Fibroblast of lung (primary cell): ENCODE measurements around the gene AKR1B15. TPM values are rescaled to one million over a fixed set of nuclear protein-coding genes. Genes with fewer than 3 reads are reported as not detected.

Experiments
- DNase-seq, 2 donors: peaks; one replicate each; pipeline versions ENCODE4 v3.0.0 to v3.0.0-alpha.2; 2010; ENCODE audit warnings: low read depth in 2 of 2
- H2AFZ ChIP-seq: 2 replicates; pipeline ENCODE4 v1.5.1; 2012; ENCODE audit warnings: low read length, control low read depth, inconsistent platforms
- H3K27ac ChIP-seq: 2 replicates; pipeline ENCODE4 v1.5.1; 2011; ENCODE audit warnings: low read length, control low read depth; ENCODE audit not compliant: insufficient read depth
- H3K27me3 ChIP-seq: 2 replicates; pipeline ENCODE4 v1.5.1; 2011; ENCODE audit warnings: mild to moderate bottlenecking, low read length; ENCODE audit not compliant: control insufficient read depth, insufficient read depth
- H3K36me3 ChIP-seq: 2 replicates; pipeline ENCODE4 v1.5.1; 2011; ENCODE audit warnings: low read length; ENCODE audit not compliant: control insufficient read depth, insufficient read depth
- H3K4me1 ChIP-seq: 2 replicates; pipeline ENCODE4 v1.5.1; 2011; ENCODE audit warnings: low read length; ENCODE audit not compliant: control insufficient read depth, insufficient read depth; ENCODE audit errors: extremely low read depth
- H3K4me2 ChIP-seq: 2 replicates; pipeline ENCODE4 v1.5.1; 2011; ENCODE audit warnings: low read length, control low read depth; ENCODE audit not compliant: insufficient read depth; ENCODE audit errors: extremely low read depth
- H3K4me3 ChIP-seq, 4 experiments: fragments of 200-600 bp in 1 of 4; sonication (generic) in 1 of 4; replicated peaks in 1 of 4; 2 replicates each; pipeline ENCODE4 v1.5.1; 2011 to 2016; ENCODE audit warnings: low read length in 4 of 4, low read depth in 3 of 4, mild to moderate bottlenecking in 3 of 4, control low read depth in 2 of 4, inconsistent platforms in 1 of 4, mixed read lengths in 1 of 4; ENCODE audit not compliant: insufficient read depth in 1 of 4; ENCODE audit errors: control extremely low read depth in 1 of 4
- H3K79me2 ChIP-seq: 2 replicates; pipeline ENCODE4 v1.5.1; 2012; ENCODE audit warnings: mild to moderate bottlenecking, low read length, inconsistent platforms; ENCODE audit not compliant: control insufficient read depth, insufficient read depth
- H3K9ac ChIP-seq: 2 replicates; pipeline ENCODE4 v1.5.1; 2011; ENCODE audit warnings: mild to moderate bottlenecking, low read length, control low read depth; ENCODE audit not compliant: insufficient read depth
- H3K9me3 ChIP-seq: 2 replicates; pipeline ENCODE4 v1.5.1; 2012; ENCODE audit warnings: low read depth, low read length; ENCODE audit not compliant: control insufficient read depth, insufficient read depth
- H4K20me1 ChIP-seq: 2 replicates; pipeline ENCODE4 v1.5.1; 2011; ENCODE audit warnings: low read length; ENCODE audit not compliant: control insufficient read depth, insufficient read depth; ENCODE audit errors: extremely low read depth
- EZH2 ChIP-seq: IDR thresholded peaks from 2 replicates; pipeline ENCODE4 v1.5.1; 2012; ENCODE audit warnings: low read length, control low read depth, mild to moderate bottlenecking; ENCODE audit errors: missing control alignments
- polyA plus RNA-seq, 2 donors: library from polyadenylated mRNA; depleted of rRNA in 1 of 2; stranded (reverse) in 1 of 2; unstranded in 1 of 2; fragments of >200 nt; gene quantifications; 2 replicates each; pipeline ENCODE4 v1.2.1, GENCODE V29; 2011 to 2012; ENCODE audit warnings: missing spikeins in 1 of 2
- total RNA-seq: library from RNA; depleted of rRNA; stranded (reverse); fragments of >200 nt; gene quantifications from 2 replicates; pipeline ENCODE4 v1.2.1, GENCODE V29; 2014
- TF ChIP-seq, protein P1 (sequence below), 2 donors: IDR thresholded peaks in 1 of 2; conservative IDR thresholded peaks in 1 of 2; 1 replicate in 1 of 2; 2 replicates in 1 of 2; pipeline ENCODE4 v1.5.1; 2011 to 2012; ENCODE audit warnings: low read length in 2 of 2, control low read depth in 1 of 2, inconsistent platforms in 1 of 2, low read depth in 1 of 2, mild to moderate bottlenecking in 1 of 2

AKR1B15 gene
- total and polyA plus RNA-seq, 2 donors (not counting 1 experiment from before 2014, with no cell fraction given), result not detected

DNA sequence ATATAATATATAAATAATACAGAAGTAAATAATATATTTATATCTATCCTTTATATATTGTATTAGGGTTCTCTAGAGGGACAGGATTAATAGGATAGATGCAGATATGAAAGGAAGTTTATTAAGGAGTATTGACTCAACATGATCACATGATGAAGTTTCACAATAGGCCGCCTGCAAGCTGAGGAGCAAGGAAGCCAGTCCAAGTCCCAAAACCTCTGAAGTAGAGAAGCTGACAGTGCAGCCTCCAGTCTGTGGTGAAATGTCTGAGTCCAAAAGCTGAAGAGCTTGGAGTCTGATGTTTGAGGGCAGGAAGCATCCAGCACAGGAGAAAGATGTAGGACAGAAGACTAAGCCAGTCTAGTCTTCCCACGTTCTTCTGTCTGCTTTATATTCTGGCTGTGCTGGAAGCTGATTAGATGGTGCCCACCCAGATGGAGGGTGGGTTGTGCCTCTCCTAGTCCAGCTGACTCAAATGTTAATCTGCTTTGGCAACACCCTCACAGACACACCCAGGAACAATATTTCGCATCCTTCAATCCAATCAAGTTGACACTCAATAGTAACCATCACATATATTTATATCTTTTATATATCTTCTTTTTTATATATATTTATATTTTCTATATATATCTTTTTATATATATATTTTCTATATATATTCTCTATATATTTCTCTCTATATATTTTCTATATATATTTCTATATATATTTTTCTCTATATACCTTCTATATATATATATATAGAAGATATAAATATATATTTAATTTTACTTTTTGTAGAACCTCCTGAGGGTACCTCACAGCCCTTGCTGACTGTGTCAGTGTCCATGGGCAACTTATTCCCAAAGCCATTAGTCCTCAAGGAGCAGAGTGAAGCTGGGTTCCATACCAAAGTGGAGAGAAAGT is 46.2 kb upstream of the AKR1B15 start:
- no peak overlapping the region for H3K4me3 ChIP-seq
- no peaks in the 10 kb centered on the region for H3K9me3 ChIP-seq
- no peaks in the 10 kb centered on the region for H3K27me3 ChIP-seq
- H3K9ac ChIP-seq, result no peak overlapping the region
- peaks cover 2% of the 10 kb centered on the region for H3K4me1 ChIP-seq
- peak overlapping the region; percentile 15 for H3K4me2 ChIP-seq
- no peaks in the 10 kb centered on the region for H3K36me3 ChIP-seq
- TF ChIP-seq, protein P1, sequence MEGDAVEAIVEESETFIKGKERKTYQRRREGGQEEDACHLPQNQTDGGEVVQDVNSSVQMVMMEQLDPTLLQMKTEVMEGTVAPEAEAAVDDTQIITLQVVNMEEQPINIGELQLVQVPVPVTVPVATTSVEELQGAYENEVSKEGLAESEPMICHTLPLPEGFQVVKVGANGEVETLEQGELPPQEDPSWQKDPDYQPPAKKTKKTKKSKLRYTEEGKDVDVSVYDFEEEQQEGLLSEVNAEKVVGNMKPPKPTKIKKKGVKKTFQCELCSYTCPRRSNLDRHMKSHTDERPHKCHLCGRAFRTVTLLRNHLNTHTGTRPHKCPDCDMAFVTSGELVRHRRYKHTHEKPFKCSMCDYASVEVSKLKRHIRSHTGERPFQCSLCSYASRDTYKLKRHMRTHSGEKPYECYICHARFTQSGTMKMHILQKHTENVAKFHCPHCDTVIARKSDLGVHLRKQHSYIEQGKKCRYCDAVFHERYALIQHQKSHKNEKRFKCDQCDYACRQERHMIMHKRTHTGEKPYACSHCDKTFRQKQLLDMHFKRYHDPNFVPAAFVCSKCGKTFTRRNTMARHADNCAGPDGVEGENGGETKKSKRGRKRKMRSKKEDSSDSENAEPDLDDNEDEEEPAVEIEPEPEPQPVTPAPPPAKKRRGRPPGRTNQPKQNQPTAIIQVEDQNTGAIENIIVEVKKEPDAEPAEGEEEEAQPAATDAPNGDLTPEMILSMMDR (conservative IDR thresholded peaks at IDR 0.05 in 1 of 2, IDR thresholded peaks at IDR 0.05 in 1 of 2; ENCODE audit: low read depth in 1 of 2, low read length in 2 of 2), result no peak
- TF ChIP-seq EZH2, result no peak
- DNase-seq, result peak; percentile 20 to 84
- no peak overlapping the region for H3K27ac ChIP-seq
- H3K79me2 ChIP-seq, result no peaks in the 10 kb centered on the region
- H4K20me1 ChIP-seq, result no peaks in the 10 kb centered on the region
- H2AFZ ChIP-seq, result peak overlapping the region; percentile 73

DNA sequence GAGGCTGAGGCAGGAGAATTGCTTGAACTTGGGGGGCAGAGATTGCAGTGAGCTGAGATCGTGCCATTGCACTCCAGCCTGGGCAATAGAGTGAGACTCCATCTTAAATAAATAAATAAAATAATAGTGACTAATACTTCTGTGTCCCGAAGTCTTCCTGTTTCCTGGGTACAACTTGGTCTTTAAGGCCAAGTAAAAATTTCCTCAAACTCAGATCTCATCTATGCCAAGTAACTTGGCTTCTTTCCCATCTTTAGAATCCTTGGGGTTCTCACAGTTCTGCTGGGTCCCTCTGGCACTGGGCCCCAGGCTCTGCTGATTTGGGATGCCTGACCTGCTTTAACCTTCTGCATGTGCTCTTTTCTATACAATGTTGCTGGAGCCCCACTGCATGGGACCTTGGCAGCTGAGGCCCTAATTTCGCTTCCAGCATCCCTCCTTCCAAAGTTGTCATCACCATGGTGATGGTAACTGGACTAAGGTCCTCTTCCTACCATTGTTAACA is 44.2 kb upstream of the AKR1B15 start:
- no peaks in the 10 kb centered on the region for H3K9me3 ChIP-seq
- H2AFZ ChIP-seq, result no peak overlapping the region
- no peaks in the 10 kb centered on the region for H4K20me1 ChIP-seq
- no peaks in the 10 kb centered on the region for H3K79me2 ChIP-seq
- DNase-seq, result no peak
- H3K4me2 ChIP-seq, result no peak overlapping the region
- peaks cover 2% of the 10 kb centered on the region for H3K4me1 ChIP-seq
- no peaks in the 10 kb centered on the region for H3K27me3 ChIP-seq
- no peak overlapping the region for H3K9ac ChIP-seq
- no peaks in the 10 kb centered on the region for H3K36me3 ChIP-seq
- no peak for TF ChIP-seq EZH2
- TF ChIP-seq, protein P1 (conservative IDR thresholded peaks at IDR 0.05 in 1 of 2, IDR thresholded peaks at IDR 0.05 in 1 of 2; ENCODE audit: low read depth in 1 of 2, low read length in 2 of 2), result no peak
- no peak overlapping the region for H3K4me3 ChIP-seq
- H3K27ac ChIP-seq, result no peak overlapping the region

DNA sequence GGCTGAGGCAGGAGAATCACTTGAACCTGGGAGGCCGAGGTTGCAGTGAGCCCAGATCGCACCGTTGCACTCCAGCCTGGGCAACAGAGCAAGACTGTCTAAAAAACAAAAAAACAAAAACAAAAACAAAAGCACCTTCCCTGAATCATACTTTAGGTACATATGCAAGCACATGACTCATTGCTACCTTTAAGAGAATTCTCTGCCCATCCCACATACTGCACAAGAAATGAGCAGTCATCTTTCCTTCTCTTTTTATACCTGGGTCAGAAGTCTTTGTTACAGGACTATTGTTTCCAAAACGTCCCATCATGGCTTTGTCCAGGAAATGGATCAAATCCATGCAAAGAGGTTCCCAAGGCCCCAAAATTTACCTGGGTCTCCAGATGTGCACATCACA is 43.1 kb upstream of the AKR1B15 start:
- no peak overlapping the region for H2AFZ ChIP-seq
- no peaks in the 10 kb centered on the region for H3K9me3 ChIP-seq
- H4K20me1 ChIP-seq, result no peaks in the 10 kb centered on the region
- no peak overlapping the region for H3K27ac ChIP-seq
- no peaks in the 10 kb centered on the region for H3K27me3 ChIP-seq
- TF ChIP-seq EZH2, result no peak
- TF ChIP-seq, protein P1 (conservative IDR thresholded peaks at IDR 0.05 in 1 of 2, IDR thresholded peaks at IDR 0.05 in 1 of 2; ENCODE audit: low read depth in 1 of 2, low read length in 2 of 2), result no peak
- no peaks in the 10 kb centered on the region for H3K79me2 ChIP-seq
- no peaks in the 10 kb centered on the region for H3K36me3 ChIP-seq
- H3K4me3 ChIP-seq, result no peak overlapping the region
- H3K4me2 ChIP-seq, result no peak overlapping the region
- H3K4me1 ChIP-seq, result peaks cover 2% of the 10 kb centered on the region
- no peak overlapping the region for H3K9ac ChIP-seq
- DNase-seq, result no peak
